ENCODE measurements around the gene RAD51B.

DNA sequence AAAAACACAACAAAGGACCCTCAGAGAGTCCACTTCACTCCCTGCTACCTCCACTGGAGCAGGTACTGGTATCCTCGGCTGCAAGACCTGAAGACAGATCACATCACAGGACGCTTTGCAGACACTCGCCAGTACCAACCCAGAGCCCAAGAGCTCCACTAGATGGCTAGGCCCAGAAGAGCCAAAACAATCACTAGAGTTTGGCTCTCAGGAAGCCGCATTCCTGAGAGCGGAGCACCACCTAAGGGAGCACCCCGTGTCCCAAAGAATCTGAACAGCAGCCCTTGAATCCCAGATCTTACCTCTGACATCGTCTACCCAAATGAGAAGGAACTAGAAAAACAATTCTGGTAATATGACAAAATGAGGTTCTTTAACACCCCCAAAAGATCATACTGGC, 399.8 kb downstream of the RAD51B start:
- TF ChIP-seq, protein P1, sequence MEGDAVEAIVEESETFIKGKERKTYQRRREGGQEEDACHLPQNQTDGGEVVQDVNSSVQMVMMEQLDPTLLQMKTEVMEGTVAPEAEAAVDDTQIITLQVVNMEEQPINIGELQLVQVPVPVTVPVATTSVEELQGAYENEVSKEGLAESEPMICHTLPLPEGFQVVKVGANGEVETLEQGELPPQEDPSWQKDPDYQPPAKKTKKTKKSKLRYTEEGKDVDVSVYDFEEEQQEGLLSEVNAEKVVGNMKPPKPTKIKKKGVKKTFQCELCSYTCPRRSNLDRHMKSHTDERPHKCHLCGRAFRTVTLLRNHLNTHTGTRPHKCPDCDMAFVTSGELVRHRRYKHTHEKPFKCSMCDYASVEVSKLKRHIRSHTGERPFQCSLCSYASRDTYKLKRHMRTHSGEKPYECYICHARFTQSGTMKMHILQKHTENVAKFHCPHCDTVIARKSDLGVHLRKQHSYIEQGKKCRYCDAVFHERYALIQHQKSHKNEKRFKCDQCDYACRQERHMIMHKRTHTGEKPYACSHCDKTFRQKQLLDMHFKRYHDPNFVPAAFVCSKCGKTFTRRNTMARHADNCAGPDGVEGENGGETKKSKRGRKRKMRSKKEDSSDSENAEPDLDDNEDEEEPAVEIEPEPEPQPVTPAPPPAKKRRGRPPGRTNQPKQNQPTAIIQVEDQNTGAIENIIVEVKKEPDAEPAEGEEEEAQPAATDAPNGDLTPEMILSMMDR (IDR thresholded peaks at IDR 0.05; ENCODE audit: insufficient read depth, low read length) = no peak
- no peak for TF ChIP-seq SPI1 (IDR thresholded peaks at IDR 0.05; ENCODE audit: borderline replicate concordance, low read depth)
- TF ChIP-seq, protein P2, sequence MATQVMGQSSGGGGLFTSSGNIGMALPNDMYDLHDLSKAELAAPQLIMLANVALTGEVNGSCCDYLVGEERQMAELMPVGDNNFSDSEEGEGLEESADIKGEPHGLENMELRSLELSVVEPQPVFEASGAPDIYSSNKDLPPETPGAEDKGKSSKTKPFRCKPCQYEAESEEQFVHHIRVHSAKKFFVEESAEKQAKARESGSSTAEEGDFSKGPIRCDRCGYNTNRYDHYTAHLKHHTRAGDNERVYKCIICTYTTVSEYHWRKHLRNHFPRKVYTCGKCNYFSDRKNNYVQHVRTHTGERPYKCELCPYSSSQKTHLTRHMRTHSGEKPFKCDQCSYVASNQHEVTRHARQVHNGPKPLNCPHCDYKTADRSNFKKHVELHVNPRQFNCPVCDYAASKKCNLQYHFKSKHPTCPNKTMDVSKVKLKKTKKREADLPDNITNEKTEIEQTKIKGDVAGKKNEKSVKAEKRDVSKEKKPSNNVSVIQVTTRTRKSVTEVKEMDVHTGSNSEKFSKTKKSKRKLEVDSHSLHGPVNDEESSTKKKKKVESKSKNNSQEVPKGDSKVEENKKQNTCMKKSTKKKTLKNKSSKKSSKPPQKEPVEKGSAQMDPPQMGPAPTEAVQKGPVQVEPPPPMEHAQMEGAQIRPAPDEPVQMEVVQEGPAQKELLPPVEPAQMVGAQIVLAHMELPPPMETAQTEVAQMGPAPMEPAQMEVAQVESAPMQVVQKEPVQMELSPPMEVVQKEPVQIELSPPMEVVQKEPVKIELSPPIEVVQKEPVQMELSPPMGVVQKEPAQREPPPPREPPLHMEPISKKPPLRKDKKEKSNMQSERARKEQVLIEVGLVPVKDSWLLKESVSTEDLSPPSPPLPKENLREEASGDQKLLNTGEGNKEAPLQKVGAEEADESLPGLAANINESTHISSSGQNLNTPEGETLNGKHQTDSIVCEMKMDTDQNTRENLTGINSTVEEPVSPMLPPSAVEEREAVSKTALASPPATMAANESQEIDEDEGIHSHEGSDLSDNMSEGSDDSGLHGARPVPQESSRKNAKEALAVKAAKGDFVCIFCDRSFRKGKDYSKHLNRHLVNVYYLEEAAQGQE (IDR thresholded peaks at IDR 0.05; ENCODE audit: insufficient replicate concordance, low read depth) = no peak

Measured in HL-60 (cell line).